Pulmonary artery endothelial cell (primary cell): Measurements from ENCODE around the gene ASCC3. TPM values are rescaled to one million over a fixed set of nuclear protein-coding genes. Genes with fewer than 3 reads are reported as not detected.
A peak's percentile ranks its signal among the peaks of the same experiment; 100 is the strongest.

Source experiments
- DNase-seq: peaks from one replicate; pipeline ENCODE4 v3.0.0-alpha.2; 2011; ENCODE audit warnings: low read depth, low spot score
- total RNA-seq: library from RNA; depleted of rRNA; stranded (reverse); fragments of >200 nt; gene quantifications from 2 replicates; pipeline ENCODE4 v1.2.3, GENCODE V29; 2014

ASCC3 gene
- total RNA-seq, 1 donor from 2014 or later, result 74.1 TPM

DNA sequence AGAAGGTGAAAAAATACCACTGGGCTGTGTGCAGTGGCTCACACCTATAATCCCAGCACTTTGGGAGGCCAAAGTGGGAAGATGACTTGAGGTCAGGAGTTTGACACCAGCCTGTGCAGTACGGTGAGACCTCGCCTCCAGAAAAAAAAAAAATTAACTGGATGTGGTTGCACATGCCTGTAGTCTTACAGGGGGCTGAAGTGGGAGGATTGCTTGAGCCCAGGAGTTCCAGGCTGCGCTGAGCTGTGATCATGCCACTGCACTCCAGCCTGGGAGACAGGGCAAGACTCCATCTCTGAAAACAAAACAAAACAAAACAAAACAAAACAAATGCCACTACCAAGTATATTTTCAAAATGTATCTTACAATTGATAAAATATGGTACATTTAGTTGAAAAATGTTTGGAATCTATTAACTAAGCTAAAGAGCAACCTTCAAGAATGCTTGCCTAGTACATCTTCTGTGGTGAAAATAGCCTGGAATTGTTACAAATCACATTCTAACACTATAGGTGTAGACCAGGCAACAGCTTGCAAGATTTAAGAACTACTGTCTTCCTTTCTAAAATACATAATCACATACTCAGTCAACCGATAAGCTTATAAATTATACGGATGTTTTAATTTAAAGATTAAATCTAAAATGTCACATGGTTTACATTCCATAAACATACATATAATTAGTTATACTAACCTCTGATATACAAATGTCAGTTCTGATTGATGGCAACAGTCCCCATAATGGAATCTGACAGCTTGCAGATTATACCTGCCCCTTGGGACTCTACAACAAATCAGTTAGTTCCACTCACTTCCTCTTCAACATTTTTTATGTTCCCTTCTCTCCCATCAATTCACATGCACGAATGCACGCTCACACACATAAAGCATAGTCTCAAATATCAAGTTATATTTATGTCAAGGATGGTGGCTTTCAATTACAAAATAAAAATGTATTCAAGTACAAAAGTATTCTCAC, 150.8 kb downstream of the ASCC3 start:
- no peak for DNase-seq

DNA sequence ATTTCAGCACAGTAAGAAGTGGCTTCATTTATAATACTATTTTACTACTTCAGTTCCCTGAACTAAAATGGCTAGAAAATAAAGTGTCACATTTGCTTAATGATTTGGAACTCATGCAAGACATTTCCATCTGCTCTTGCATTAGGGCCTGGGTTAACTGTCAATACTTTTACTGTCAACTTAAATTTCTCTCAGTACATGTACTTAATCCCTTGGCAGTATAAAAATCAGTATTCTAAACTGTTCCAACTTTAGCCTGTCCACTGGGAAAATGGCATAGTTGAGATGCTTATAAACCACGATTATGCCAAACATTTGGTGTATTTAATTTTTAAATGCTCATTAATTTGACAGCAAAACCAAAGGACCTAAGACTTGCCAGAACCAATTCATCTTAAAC, 154.5 kb downstream of the ASCC3 start:
- no peak for DNase-seq

DNA sequence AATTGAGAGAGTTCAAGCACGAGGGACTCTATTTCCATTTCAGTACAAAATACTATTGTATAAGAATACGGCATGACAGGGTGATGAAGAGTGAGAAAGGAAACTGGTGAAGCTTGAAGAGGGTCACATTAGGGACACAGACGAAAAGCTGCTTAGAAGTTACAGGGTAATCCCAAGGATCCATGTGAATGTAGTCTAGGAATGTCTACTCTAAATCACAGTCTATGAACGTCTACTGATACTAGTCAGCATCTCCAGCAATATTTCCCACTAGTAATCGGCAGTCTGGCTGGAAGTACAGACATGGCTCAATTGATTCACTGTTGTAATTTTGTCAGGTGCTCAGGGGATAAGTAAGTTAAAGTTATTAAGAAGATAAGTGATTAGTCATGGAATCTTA, 156.4 kb downstream of the ASCC3 start:
- DNase-seq, result no peak

DNA sequence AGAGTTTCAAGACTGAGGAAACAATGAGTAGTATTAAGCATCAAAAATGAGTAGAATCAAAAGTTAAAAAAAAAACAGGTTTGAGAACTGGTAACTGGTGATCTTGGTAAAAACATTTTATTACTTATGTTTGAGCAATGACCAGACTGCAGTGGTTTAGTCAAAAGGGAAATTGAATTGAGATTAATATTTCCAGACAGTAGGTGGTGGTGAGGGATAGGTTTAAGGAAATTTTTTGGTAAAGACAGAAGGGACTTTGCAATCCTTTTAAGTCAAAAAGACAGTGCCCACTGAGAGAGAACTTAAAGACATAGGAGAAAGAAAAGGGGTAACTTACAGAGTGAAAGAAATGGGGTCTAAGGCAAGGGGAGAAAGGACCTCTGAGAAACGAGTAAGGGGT, 156.9 kb downstream of the ASCC3 start:
- DNase-seq, result no peak

DNA sequence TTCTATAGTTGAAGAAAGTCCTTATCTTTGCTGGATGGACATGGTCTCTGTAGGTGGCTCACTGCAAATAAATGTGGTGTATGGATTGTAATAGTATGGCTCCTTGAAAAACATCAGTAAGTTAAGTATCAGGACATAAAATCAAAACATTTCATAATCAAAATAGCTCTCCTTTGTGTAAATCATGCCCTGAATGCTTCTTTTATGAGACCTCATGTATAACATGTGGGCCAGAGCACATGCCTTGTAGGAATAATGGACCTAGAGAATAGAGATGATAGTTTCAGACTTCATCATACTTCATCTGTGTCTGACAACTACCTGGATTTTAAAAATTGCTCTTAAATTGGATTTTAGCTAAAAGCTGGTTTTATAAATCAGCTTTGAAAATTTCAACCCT, 159.9 kb downstream of the ASCC3 start:
- DNase-seq, result no peak

DNA sequence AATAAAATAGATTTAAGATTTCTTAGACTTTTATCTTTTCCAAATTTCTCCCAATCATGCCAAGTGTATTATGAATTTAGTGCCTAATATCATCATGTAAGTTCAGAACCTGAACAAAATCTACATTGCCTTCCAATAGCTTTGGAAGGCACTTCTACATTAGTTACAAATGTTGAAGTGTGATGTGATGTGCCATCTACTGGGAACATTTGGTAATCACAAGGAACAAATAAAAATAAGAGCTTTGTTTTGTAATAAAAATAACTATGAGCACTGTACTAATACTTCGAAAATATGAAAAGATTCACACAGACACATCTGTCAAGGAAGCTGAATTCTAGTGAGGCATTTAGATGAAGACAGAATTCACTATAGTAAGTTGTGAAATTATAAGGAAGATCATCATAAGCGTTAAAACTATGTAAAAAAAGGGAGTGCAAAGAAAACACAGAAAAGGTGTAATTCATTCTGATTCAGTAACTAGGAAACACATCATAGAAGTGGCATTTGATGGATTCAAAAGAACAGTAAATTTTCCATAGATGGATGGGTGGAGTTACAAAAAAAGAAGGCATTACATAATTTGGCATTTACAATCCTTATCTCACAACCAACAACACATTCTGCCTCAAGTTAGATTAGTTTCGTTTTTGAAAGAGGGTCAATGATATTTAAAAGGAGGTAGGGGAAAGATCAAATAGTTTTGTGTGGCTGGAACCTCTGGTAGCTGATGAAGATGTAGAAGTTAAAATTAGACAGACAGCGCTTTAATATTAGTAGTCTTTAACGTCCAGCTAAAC, 161.0 kb downstream of the ASCC3 start:
- DNase-seq, result peak; percentile 8

DNA sequence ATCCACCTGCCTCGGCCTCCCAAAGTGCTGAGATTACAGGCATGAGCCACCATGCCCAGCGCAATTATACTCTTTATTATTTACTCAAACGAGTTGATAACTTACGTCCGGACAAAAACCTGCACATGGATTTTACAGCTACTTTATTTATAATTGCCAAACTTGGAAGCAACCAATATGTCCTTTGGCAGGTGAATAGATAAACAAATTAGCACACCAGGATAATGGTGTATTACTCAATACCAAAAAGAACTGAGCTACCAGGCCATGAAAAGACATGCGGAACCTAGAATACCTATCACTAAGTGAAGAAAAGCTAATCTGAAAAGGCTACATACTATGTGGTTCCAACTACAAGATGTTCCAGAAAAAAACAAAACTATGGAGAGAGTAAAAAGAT, 168.1 kb downstream of the ASCC3 start:
- no peak for DNase-seq

DNA sequence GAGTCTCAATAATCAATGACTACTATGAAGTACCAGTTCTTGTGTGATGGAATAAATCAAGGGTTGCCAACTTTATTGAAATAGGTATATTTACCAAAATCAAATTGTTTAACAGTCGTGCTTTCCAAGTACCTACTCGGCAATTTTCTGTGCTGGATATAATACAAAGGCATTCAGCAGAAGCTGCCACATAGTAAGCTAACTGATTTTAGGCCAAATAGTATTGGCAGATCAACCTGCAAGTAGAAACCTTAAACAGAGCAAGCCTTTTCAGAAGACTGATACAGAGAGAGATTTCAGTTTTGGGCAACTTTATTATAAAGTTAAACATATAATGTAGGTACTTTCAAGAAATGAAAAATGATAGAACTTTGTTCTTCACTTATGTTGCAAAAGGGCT, 174.6 kb downstream of the ASCC3 start:
- no peak for DNase-seq

DNA sequence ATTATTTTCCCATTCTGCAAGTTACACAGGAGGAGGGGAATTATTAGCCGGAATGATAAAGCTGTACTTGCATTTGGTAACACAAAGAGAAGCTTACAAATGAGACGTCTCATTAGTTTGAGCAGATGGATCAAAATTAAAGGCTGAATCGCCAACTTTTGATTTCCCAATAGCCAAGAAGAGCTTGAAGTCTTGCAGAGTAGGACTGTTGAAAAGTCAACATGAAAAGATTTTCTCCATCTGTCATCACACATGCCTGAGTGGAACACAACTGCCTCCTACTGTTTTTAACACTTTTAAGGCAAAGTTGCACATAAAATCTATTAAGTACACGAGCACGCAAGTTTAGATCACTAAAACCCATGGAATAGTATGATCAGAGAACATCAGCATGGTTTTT, 176.2 kb downstream of the ASCC3 start:
- no peak for DNase-seq

DNA sequence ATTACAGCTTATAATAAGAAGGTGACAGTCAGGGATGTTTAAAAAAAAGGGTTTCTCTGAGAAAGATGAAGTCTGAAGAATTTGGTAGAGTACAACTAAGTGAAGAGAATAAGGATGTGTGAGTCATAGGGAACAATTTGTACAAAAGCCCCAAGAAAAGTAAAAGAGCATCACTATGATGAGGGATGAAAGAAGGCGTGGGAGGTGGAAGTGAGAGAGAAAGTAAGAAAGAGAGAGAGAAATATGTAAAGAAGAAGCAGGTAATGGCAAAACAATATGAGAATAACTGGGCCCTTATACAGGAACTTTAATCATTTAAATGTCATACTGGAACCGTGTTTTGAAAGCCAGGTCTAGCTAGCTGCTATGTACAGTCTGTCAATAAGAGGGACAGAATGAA, 179.4 kb downstream of the ASCC3 start:
- DNase-seq, result no peak

DNA sequence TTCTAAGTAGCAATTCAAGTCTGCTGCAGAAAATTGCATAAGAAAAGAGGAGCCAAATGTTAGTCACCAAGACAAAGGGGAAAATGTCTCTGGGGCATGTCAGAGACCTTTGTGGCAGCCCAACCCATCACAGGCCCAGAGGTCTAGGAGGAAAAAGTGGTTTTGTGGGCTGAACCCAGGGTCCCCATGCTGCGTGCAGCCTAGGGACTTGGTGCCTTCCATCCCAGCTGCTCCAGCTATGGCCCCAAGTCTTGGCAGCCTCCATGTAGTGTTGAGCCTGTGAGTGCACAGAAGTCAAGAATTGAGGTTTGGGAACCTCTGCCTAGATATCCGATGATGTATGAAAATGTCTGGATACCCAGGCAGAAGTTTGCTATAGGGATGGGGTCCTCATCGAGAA, 181.1 kb downstream of the ASCC3 start:
- no peak for DNase-seq

DNA sequence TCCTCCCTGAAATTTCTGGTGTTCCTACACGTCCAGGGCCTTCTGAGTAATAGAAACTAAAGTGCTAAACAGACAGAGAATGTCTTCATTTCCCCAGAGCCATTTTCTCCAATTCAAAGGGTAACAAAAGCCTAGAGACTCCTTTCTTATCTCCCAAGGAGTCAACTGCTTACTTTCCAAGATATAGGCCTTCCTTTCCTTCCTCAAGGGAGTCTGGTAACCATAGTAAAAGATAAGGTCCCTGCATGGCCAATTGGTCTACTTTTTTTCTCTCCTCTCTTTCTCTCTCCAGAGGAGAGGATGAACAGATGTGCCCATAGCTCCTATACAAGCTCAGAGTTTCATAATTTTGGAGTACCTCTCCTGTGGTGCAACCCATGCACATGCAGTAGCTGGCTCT, 185.7 kb downstream of the ASCC3 start:
- DNase-seq, result no peak

DNA sequence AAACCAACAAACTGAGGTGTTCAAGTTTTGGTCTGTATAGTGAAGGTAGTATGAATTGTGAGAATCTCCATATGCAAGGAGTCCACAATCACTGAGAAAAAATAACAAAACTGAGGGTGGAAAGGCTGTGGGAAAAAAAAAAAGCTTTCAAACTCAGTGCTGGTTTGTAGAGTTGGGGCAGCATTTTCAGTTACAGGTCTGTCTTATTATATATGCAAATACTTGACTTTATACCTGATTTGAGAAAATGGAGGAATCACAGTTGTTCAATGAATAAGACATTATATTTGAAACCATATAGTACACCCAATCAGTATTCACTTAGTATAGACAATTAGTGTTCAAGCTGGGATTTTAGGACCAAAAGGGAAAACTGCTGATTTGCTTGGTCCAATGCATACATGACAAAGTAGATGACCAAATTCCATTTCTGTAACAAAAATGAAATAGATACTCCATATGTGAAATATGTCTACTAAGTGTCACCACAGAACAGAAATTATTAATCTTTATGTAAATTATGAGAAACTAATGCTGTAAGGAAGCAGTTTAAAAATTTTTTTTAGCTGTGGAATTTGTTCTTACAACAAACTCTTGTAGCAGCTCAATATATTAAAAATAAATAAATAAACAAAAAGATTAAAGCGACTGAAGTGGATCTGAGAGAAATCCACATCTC, 187.7 kb downstream of the ASCC3 start:
- no peak for DNase-seq

DNA sequence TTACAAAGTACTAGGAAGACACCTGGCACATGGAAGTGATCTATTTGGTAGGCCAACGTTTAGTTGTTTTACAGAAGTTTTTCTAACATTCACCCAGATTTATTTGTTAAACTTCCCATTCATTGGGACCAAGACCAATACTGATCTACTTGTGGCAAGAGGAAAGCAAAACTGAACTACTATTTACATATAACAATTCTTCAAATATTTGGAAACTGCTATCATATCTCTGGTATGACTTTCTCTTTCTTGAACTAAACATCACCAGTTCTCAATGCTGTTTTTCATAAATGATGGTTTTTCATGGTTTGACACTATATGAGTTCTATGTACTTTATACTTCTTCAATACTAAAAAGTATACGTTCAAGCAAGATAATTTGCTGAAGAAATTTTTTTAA, 189.2 kb downstream of the ASCC3 start:
- no peak for DNase-seq

DNA sequence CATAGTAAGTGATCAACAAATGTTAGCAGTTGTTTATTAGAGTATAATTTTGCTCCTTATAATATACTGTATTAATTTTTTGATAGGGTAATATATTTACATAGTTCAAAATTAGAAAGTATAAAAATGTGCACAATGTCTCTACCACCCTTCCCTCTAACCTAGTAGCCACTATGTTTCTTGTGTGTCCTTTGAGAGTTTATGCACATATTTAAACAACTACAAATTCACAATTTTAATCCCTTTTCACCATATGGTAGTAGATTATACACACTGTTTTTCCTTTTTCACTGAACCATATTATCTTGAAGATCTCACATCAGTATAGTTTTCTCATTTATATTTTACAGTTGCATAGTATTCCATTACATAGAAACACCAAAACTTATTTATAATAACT, 194.9 kb downstream of the ASCC3 start:
- no peak for DNase-seq

DNA sequence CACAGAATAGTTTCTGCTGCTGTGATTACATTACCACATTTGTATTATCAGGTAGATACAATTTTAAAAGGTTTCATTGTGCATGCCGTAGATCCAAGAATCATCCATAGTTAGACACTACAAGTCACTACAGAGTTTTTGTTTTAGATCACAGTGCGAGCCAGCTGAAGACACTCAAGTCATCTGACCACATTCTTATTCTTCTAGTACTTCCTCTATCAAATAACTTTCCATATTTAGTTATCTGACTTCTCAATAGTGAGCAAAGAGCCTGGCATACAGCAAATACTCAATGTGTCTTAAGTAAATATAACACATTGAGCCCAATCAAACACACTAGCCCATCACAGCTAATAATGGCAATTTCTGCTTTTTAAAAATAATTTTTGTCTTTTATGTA, 195.4 kb downstream of the ASCC3 start:
- no peak for DNase-seq

DNA sequence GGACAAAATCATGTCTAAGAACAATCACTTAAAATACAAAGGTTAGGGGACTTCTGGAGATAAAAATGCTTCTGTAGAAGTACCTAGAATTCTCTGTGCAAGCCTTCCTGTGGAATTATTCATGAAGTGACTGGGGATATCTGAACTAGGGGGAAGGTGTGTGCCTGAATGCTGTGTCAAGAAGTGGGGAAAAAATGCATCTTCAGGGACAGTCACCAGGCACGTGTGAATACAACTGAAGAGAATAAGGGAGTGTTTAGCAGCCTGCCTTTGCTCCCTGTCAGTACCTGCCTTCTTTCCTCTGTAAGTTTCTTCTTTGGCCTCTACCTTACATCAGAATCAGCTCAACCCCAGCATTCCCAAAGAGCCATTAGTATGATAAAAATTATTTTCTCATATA, 201.0 kb downstream of the ASCC3 start:
- no peak for DNase-seq

DNA sequence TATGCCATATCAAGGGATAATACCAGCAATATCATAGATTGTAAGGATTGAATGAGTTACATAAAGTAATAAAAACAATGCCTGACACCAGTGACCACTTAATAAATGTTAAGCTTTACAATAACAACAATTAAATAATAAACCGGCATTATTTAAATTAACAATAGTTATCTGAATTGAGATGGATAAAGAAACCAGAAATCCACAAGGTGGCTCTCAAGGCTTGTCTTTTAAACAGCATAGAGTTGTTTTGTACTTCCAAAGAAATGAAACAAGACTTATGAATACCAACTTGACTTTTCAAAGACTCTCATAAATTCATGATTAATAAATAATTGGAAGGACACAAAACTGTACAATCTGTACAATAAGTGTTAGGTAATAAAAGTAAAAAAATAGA, 203.1 kb downstream of the ASCC3 start:
- DNase-seq, result no peak

DNA sequence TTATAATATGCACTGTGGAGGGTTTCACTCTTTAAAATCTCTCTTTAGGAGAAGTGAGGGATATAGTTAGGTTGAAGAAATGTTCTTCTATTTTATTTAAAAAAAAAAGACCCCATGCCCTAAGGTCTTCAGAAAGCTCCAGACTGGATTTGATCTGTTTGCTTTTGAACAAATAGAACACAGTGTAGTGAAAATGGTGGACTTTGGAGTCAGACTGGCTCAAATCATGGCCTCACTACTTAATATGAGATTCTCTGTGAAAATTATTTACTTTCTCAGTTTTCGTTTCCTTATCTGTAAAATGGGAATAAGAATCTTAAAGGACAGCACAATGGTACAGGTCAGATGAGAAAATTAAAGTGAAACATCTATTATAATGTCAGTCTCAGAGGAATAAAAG, 203.9 kb downstream of the ASCC3 start:
- DNase-seq, result no peak

DNA sequence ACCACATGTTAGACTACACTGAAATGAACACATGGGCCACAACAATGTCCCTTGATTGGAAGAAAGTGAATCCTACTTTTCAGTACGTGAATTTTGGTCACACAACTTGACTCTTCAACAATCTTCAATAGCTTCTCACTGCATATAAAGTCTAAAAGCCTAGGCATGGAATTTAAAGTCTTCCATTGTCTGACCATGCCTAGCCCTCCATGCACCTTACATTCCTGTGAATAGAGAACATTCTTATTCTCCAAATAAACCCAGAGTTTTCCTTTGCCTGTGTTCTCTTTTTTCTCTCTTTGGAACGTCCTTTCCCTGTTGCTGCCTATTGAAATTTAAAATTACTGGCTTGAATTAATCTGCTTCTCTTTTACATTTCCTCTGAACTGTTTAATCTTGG, 207.5 kb downstream of the ASCC3 start:
- no peak for DNase-seq

DNA sequence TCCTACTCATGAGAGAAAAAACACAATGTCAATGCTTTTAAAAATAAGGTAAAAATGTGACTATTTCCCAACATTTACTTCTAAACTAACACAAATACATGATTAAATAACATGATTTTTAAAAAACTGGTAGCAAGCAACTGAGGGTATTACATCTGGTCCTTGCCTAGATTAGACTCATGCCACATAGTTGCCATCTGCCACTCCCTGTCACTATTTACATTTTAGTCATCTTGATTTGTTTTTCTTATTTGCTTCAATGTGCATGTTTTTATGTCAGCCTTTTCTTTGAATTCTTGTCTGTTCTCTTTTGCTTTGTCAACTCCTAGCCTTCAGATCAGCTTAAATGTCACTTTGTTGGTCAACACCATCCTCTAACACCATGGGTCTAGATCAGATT, 209.4 kb downstream of the ASCC3 start:
- DNase-seq, result no peak

DNA sequence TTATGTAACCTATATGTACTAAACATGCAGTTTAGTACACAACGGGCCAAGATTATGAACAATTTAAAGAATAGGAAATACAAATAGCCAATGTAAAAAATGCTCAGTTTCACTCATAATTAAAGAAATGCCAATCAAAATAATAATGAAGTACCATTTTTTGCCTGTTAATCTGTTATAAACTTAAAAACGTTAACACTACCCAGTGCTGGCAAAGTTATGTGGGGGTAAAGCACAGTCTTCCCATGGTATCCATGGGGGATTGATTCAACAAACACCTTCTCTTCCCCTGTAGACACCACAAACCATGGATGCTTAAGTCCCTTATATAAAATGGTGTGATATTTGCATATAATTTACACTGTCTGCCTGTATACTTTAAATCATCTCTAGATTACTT, 211.1 kb downstream of the ASCC3 start:
- DNase-seq, result no peak
